ENCODE measurements around the gene SPAG8.

- TF ChIP-seq CTCF (IDR thresholded peaks at IDR 0.05), result no peak
- TF ChIP-seq POLR2A (IDR thresholded peaks at IDR 0.05; ENCODE audit: low read depth), result no peak
- TF ChIP-seq POLR2AphosphoS5 (IDR thresholded peaks at IDR 0.05), result no peak
Observed at GRCh38 chr9:35861161-35861897, 49.3 kb upstream of the SPAG8 start.
